ENCODE measurements around the gene MYOZ2.

MYOZ2 gene

DNA sequence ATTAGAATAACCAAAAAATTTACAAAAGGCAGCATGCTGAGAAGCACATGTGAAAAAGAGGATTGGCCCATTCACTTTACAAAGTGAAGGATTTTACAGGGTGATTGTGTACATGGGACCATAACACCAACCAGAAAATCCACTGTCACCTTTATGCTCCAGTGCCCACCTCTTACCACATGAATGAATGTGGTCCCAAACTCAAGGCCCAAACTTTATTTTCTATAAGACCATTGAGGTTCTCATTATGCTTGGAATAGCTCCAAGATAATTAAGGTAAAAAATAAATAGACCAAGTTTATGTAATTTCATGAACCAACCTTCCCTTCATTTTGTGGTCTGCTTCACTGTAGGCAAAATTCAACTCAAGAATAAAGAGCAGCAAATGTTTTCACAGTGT, 24.3 kb upstream of the MYOZ2 start (continued):
- no peak for TF ChIP-seq ZNF174 (tag by site-specific recombination; IDR thresholded peaks at IDR 0.05)
- no peak for TF ChIP-seq REPIN1 (tag by site-specific recombination; IDR thresholded peaks at IDR 0.05; ENCODE audit: low read depth)
- no peak for TF ChIP-seq ZNF223 (tag by site-specific recombination; IDR thresholded peaks at IDR 0.05)
- no peak for TF ChIP-seq ZNF600 (tag by site-specific recombination; IDR thresholded peaks at IDR 0.05)

GRCh38 chr4:119113033-119113655, 22.5 kb upstream of the MYOZ2 start:
- Histone ChIP-seq H3K4me1 (ENCODE audit: control insufficient read depth, insufficient read depth, low read length) (no peaks in the 10 kb centered on the region), H3K36me3 (ENCODE audit: control insufficient read depth in 2 of 2, insufficient read depth in 1 of 2, low read length in 2 of 2) (no peaks in the 10 kb centered on the region), H3K4me3 (ENCODE audit: low read depth, low read length) (no peak overlapping the region), H3K27ac (ENCODE audit: extremely low read depth, low read depth, low read length) (no peak overlapping the region), H3K9me3 (ENCODE audit: control insufficient read depth, insufficient read depth, low read depth, low read length) (no peaks in the 10 kb centered on the region)
- TF ChIP-seq KLF10 (tag by site-specific recombination; IDR thresholded peaks at IDR 0.05) (no peak), ZNF10 (tag by site-specific recombination; IDR thresholded peaks at IDR 0.05) (no peak), ZNF571 (tag by site-specific recombination; IDR thresholded peaks at IDR 0.05) (no peak), ZNF2 (tag by site-specific recombination; IDR thresholded peaks at IDR 0.05) (no peak), CTCF (tag by site-specific recombination; IDR thresholded peaks at IDR 0.05) (no peak), ZNF221 (tag by site-specific recombination; IDR thresholded peaks at IDR 0.05; ENCODE audit: borderline replicate concordance) (no peak), SETDB1 (IDR thresholded peaks at IDR 0.05; ENCODE audit: insufficient read length, low read length) (peak; percentile 15), ZNF335 (tag by site-specific recombination; conservative IDR thresholded peaks at IDR 0.05) (no peak), IKZF3 (tag by site-specific recombination; IDR thresholded peaks at IDR 0.05) (no peak)
- ChIA-PET POLR2A (no interaction called here), CTCF (interaction anchor here (0.5 to 0.7 kb wide), 2 partner anchors 9 to 65 kb away, joined by 3 read pairs; no protein-coding TSS in a partner anchor)

- POLR2A ChIA-PET: no interaction called here
- CTCF ChIA-PET: no interaction called here
- TF ChIP-seq ZNF112 (tag by site-specific recombination; IDR thresholded peaks at IDR 0.05): no peak
- TF ChIP-seq ZXDB (tag by site-specific recombination; IDR thresholded peaks at IDR 0.05): no peak
- no peak for TF ChIP-seq KLF8 (tag by site-specific recombination; IDR thresholded peaks at IDR 0.05)
- no peak for TF ChIP-seq ZNF140 (tag by site-specific recombination; IDR thresholded peaks at IDR 0.05)
- TF ChIP-seq ZNF548 (tag by site-specific recombination; IDR thresholded peaks at IDR 0.05): no peak
- TF ChIP-seq, protein P1, sequence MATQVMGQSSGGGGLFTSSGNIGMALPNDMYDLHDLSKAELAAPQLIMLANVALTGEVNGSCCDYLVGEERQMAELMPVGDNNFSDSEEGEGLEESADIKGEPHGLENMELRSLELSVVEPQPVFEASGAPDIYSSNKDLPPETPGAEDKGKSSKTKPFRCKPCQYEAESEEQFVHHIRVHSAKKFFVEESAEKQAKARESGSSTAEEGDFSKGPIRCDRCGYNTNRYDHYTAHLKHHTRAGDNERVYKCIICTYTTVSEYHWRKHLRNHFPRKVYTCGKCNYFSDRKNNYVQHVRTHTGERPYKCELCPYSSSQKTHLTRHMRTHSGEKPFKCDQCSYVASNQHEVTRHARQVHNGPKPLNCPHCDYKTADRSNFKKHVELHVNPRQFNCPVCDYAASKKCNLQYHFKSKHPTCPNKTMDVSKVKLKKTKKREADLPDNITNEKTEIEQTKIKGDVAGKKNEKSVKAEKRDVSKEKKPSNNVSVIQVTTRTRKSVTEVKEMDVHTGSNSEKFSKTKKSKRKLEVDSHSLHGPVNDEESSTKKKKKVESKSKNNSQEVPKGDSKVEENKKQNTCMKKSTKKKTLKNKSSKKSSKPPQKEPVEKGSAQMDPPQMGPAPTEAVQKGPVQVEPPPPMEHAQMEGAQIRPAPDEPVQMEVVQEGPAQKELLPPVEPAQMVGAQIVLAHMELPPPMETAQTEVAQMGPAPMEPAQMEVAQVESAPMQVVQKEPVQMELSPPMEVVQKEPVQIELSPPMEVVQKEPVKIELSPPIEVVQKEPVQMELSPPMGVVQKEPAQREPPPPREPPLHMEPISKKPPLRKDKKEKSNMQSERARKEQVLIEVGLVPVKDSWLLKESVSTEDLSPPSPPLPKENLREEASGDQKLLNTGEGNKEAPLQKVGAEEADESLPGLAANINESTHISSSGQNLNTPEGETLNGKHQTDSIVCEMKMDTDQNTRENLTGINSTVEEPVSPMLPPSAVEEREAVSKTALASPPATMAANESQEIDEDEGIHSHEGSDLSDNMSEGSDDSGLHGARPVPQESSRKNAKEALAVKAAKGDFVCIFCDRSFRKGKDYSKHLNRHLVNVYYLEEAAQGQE (tag by site-specific recombination; IDR thresholded peaks at IDR 0.05): no peak
- TF ChIP-seq ZNF580 (tag by site-specific recombination; IDR thresholded peaks at IDR 0.05): no peak
- no peak for TF ChIP-seq ZNF202 (tag by site-specific recombination; IDR thresholded peaks at IDR 0.05; ENCODE audit: borderline replicate concordance)
- no peak for TF ChIP-seq YY2 (tag by site-specific recombination; IDR thresholded peaks at IDR 0.05)
- no peak for TF ChIP-seq ZNF416 (tag by site-specific recombination; IDR thresholded peaks at IDR 0.05)
- TF ChIP-seq, protein P2, sequence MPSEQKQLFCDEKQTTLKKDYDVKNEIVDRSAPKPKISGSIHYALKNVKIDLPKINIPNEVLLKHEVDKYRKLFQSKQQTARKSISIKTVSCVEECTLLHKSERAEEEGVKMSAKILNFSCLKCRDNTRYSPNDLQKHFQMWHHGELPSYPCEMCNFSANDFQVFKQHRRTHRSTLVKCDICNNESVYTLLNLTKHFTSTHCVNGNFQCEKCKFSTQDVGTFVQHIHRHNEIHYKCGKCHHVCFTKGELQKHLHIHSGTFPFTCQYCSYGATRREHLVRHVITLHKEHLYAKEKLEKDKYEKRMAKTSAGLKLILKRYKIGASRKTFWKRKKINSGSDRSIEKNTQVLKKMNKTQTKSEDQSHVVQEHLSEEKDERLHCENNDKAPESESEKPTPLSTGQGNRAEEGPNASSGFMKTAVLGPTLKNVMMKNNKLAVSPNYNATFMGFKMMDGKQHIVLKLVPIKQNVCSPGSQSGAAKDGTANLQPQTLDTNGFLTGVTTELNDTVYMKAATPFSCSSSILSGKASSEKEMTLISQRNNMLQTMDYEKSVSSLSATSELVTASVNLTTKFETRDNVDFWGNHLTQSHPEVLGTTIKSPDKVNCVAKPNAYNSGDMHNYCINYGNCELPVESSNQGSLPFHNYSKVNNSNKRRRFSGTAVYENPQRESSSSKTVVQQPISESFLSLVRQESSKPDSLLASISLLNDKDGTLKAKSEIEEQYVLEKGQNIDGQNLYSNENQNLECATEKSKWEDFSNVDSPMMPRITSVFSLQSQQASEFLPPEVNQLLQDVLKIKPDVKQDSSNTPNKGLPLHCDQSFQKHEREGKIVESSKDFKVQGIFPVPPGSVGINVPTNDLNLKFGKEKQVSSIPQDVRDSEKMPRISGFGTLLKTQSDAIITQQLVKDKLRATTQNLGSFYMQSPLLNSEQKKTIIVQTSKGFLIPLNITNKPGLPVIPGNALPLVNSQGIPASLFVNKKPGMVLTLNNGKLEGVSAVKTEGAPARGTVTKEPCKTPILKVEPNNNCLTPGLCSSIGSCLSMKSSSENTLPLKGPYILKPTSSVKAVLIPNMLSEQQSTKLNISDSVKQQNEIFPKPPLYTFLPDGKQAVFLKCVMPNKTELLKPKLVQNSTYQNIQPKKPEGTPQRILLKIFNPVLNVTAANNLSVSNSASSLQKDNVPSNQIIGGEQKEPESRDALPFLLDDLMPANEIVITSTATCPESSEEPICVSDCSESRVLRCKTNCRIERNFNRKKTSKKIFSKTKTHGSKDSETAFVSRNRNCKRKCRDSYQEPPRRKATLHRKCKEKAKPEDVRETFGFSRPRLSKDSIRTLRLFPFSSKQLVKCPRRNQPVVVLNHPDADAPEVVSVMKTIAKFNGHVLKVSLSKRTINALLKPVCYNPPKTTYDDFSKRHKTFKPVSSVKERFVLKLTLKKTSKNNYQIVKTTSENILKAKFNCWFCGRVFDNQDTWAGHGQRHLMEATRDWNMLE (tag by site-specific recombination; conservative IDR thresholded peaks at IDR 0.05; ENCODE audit: low read depth): no peak
- no peak for TF ChIP-seq KLF7 (tag by site-specific recombination; IDR thresholded peaks at IDR 0.05; ENCODE audit: borderline replicate concordance)
- TF ChIP-seq ZNF174 (tag by site-specific recombination; IDR thresholded peaks at IDR 0.05): no peak
Measured at GRCh38 chr4:119116021-119116420, 19.6 kb upstream of the MYOZ2 start.

More at GRCh38 chr4:119116021-119116420, 19.6 kb upstream of the MYOZ2 start:
- H3K36me3 ChIP-seq (ENCODE audit: control insufficient read depth in 2 of 2, insufficient read depth in 1 of 2, low read length in 2 of 2): no peaks in the 10 kb centered on the region
- H3K27ac ChIP-seq (ENCODE audit: extremely low read depth, low read depth, low read length): no peak overlapping the region
- no peaks in the 10 kb centered on the region for H3K9me3 ChIP-seq (ENCODE audit: control insufficient read depth, insufficient read depth, low read depth, low read length)
- no peaks in the 10 kb centered on the region for H3K4me1 ChIP-seq (ENCODE audit: control insufficient read depth, insufficient read depth, low read length)
- no peak overlapping the region for H3K4me3 ChIP-seq (ENCODE audit: low read depth, low read length)
